Thymus (tissue), 11 donors: Measurements from ENCODE around the gene UTS2B. TPM values are rescaled to one million over a fixed set of nuclear protein-coding genes. Genes with fewer than 3 reads are reported as not detected.
A peak's percentile ranks its signal among the peaks of the same experiment; 100 is the strongest.

Experiments used
- DNase-seq, 9 donors: peaks; one replicate each; pipeline ENCODE4 v3.0.0-alpha.2; 2013; ENCODE audit warnings: low spot score in 9 of 9, low read depth in 6 of 9, missing footprints in 1 of 9
- H3K27ac ChIP-seq, 2 donors: one replicate each; pipeline ENCODE4 v1.5.1; 2013; ENCODE audit warnings: control low read depth in 1 of 2, low read depth in 1 of 2, low read length in 1 of 2, mild to moderate bottlenecking in 1 of 2, moderate library complexity in 1 of 2
- H3K27me3 ChIP-seq, 2 donors: one replicate each; pipeline ENCODE4 v1.5.1; 2013; ENCODE audit warnings: low read length in 1 of 2; ENCODE audit not compliant: control insufficient read depth in 2 of 2, insufficient read depth in 1 of 2
- H3K36me3 ChIP-seq, 2 donors: one replicate each; pipeline ENCODE4 v1.5.1; 2013; ENCODE audit warnings: low read length in 1 of 2, mild to moderate bottlenecking in 1 of 2, moderate library complexity in 1 of 2; ENCODE audit not compliant: control insufficient read depth in 2 of 2, insufficient read depth in 2 of 2
- H3K4me1 ChIP-seq, 2 donors: one replicate each; pipeline ENCODE4 v1.5.1; 2013; ENCODE audit warnings: low read length in 2 of 2; ENCODE audit not compliant: control insufficient read depth in 2 of 2, insufficient read depth in 2 of 2
- H3K4me3 ChIP-seq, 2 donors: one replicate each; pipeline ENCODE4 v1.5.1; 2013; ENCODE audit warnings: low read length in 2 of 2, control low read depth in 1 of 2, mild to moderate bottlenecking in 1 of 2
- H3K9me3 ChIP-seq, 2 donors: one replicate each; pipeline ENCODE4 v1.5.1; 2013; ENCODE audit warnings: low read length in 1 of 2, mild to moderate bottlenecking in 1 of 2; ENCODE audit not compliant: control insufficient read depth in 2 of 2, insufficient read depth in 1 of 2
- WGBS: extraction: QIAGEN DNeasy Blood & Tissue Kit; methylation state at CpG from one replicate; pipeline ENCODE4 v1.1.7; 2013; 5-methylcytosine and 5-hydroxymethylcytosine counted together
- polyA plus RNA-seq: library from polyadenylated mRNA; stranded (reverse); fragments of 200-250 nt; gene quantifications from one replicate; pipeline ENCODE4 v1.2.3, GENCODE V29; 2013
- total RNA-seq: library from RNA; stranded (reverse); fragments of 120-200 nt; gene quantifications from one replicate; pipeline ENCODE4 v1.2.4, GENCODE V29; 2013
- donor health status: healthy.

UTS2B gene
- total and polyA plus RNA-seq, 2 donors: 0.09 to 0.16 TPM

DNA sequence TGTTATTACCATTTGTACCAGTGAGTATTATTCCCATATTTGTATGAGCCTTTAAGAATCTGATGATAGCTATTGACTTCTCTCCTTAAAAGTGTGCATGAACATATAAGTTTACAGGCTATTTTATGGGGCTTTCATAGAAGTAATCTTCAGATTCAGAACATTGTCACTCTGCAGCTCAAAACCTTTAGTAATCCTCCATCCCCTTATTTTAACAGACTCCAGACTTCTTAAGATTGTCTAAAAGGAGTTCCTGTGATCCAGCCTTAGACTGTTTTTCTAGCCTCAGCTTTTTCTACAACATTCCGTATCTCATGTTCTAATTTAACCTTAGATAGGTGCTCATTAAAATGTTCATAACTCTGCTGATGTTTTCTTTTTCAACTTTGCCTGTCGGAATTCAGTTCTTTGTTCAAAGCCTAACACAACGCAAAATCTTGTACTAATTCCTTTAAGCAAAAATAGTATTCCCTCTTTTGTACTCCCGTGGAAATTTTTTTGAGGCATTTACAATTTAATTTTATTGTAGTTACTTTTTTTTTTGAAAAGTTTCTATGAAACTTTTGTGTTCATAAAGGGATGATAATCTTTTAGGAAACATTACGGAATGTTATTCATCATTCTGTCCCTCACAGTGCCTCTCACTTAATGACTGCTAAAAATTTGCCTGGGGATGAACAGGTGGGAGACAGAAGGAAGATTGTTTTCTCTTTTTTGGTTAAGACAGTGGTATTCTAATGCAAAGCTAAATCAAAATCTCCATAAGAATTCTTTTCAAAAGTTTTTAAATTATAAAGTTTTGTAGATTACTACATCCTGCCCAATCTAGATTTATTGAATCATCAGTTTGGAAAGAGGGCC, 38.7 kb upstream of the UTS2B start:
- H3K4me1 ChIP-seq: no peaks in the 10 kb centered on the region
- peaks cover 0 to 7% of the 10 kb centered on the region in 2 donors for H3K36me3 ChIP-seq
- H3K9me3 ChIP-seq: no peaks in the 10 kb centered on the region
- H3K27me3 ChIP-seq: no peaks in the 10 kb centered on the region
- H3K27ac ChIP-seq: no peak overlapping the region
- 97% methylated on average over 5 of the region's 5 CpGs for WGBS
- H3K4me3 ChIP-seq: no peak overlapping the region
- no peak for DNase-seq

DNA sequence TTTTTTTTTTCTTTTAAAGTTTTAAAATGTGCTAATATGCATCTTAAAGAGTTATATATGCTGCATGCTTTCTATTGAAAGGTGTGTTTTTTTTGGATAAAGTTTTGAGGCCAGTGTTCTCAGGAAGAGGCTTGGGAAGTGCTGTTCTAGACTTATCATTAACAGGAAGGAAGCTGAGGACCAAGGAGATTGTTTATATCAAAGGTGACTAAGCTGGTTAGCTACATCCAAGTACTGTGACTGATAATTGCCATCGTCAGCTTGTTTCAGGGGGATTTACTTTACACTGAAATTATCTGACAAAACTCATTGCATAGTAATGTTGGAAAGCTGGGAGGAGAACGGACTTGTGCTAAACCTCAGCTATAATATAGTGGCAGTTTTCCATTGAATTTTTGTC, 36.3 kb upstream of the UTS2B start:
- no peak for DNase-seq
- Histone ChIP-seq H3K27ac (no peak overlapping the region), H3K9me3 (no peaks in the 10 kb centered on the region), H3K27me3 (no peaks in the 10 kb centered on the region), H3K4me3 (no peak overlapping the region), H3K4me1 (no peaks in the 10 kb centered on the region), H3K36me3 (peaks cover 0 to 14% of the 10 kb centered on the region in 2 donors)
- WGBS: 95% methylated on average over 2 of the region's 2 CpGs

DNA sequence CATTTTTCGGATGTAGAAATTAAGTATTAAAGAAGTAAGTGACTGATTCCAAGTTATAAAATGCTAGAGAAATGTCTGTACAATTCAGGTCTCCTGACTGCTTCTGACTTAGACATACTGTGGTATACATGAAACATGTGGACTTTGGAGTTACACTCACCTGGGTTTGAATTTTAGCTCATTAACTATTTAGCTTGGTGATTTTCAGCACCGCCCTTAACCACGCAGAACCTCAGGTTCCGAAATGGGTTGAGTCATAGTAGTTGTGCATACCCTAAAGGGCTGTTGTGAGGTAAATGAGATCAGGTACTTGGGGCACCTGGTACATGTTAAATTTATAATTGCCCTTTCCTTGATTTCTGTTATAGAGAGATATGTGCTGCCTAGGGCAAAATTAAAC, 32.9 kb upstream of the UTS2B start:
- no peaks in the 10 kb centered on the region for H3K27me3 ChIP-seq
- H3K4me3 ChIP-seq: no peak overlapping the region
- WGBS: 98% methylated on average over 4 of the region's 4 CpGs
- H3K9me3 ChIP-seq: no peaks in the 10 kb centered on the region
- no peaks in the 10 kb centered on the region for H3K4me1 ChIP-seq
- H3K36me3 ChIP-seq: peaks cover 0 to 16% of the 10 kb centered on the region in 2 donors
- DNase-seq: no peak
- no peak overlapping the region for H3K27ac ChIP-seq

DNA sequence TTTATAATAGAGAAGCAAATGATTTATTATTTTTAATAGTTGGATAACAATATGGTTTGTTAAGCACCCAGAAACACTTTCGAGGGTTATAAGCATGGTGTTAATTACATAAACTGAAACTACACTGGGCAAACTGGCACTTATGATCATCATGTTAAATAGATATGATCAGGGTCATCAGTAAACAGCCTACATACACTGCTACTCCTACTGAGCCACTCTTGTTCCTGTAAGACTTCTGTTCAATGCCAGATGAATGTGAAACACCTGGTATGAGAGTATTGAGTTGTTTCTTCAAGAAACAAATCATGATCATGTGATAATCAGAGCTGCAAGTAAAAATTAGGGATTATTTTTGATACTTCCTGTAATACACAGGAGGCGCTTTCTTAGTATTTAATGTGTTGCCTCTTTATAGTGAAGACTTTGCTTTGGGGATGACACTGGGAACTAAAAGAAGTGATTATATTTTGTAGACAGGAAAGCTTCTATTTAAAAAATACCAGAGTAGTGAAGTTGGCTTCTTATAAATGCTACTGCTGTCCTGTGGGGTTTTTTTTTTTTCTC, 32.3 kb upstream of the UTS2B start:
- Histone ChIP-seq H3K27me3 (no peaks in the 10 kb centered on the region), H3K4me1 (no peaks in the 10 kb centered on the region), H3K9me3 (no peaks in the 10 kb centered on the region), H3K27ac (no peak overlapping the region), H3K36me3 (peaks cover 0 to 16% of the 10 kb centered on the region in 2 donors), H3K4me3 (no peak overlapping the region)
- 97% methylated on average over 2 of the region's 2 CpGs for WGBS
- DNase-seq: no peak

DNA sequence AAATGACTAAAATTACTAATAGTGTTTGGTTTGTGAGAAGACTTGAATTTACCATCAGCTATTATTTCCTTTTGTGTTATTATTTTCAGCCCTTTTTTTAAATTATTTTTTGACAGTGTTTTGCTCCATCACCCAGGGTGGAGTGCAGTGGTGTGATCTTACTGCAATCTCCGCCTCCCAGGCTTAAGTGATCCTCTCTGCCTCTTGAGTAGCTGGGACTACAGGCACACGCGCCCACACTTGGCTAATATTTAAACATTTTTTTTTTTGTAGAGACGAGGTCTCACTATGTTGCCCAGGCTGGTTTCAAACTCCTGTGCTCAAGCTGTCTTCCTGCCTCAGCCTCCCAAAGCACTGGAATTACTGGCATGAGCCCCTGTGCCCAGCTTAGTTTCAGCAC, 31.7 kb upstream of the UTS2B start:
- WGBS: 97% methylated on average over 4 of the region's 4 CpGs
- no peak for DNase-seq
- no peaks in the 10 kb centered on the region for H3K27me3 ChIP-seq
- H3K27ac ChIP-seq: no peak overlapping the region
- H3K9me3 ChIP-seq: no peaks in the 10 kb centered on the region
- no peaks in the 10 kb centered on the region for H3K4me1 ChIP-seq
- H3K4me3 ChIP-seq: no peak overlapping the region
- peaks cover 0 to 19% of the 10 kb centered on the region in 2 donors for H3K36me3 ChIP-seq

DNA sequence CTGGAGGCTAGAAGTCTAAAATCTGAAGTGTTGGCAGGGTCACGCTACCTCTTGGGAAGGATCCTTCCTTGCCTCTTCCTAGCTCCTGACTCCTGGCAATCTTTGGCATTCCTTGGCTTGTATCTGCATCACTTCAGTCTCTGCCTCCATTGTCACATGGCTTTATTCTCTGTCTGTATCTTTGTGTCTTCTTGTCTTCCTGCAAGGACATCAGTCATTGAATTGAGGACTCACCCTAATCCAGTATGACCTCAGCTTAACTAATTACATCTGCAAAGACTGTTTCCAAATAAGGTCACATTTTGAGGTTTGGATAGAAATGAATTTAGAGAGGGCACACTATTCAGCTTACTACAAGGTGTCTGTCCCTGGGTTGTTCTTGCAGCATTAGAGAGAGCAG, 31.1 kb upstream of the UTS2B start:
- Histone ChIP-seq H3K36me3 (peaks cover 0 to 16% of the 10 kb centered on the region in 2 donors), H3K27ac (no peak overlapping the region), H3K27me3 (no peaks in the 10 kb centered on the region), H3K4me1 (no peaks in the 10 kb centered on the region), H3K9me3 (no peaks in the 10 kb centered on the region), H3K4me3 (no peak overlapping the region)
- no peak for DNase-seq
- WGBS: 100% methylated on average over 1 of the region's 1 CpG

DNA sequence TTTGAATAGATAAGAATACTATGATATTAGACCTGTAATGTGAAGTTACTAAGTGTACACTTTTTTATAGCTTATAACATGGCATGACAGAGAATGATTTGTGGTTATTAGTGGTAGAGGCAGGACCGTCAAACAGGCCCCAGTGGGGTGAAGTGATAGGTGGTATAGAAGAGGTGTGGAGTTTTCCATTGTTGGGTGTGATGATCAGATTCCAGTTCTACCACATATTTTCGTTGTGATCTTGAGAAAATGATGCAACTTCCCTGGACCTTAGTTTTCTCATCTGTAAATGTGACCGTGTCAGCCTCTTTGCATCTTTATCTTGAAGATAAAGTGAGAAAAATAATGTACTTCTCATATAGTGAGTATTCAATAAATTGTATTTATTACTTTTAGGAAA, 30.3 kb upstream of the UTS2B start:
- H3K4me3 ChIP-seq: no peak overlapping the region
- H3K4me1 ChIP-seq: no peaks in the 10 kb centered on the region
- no peaks in the 10 kb centered on the region for H3K27me3 ChIP-seq
- no peak for DNase-seq
- no peaks in the 10 kb centered on the region for H3K9me3 ChIP-seq
- peaks cover 0 to 16% of the 10 kb centered on the region in 2 donors for H3K36me3 ChIP-seq
- 95% methylated on average over 3 of the region's 3 CpGs for WGBS
- H3K27ac ChIP-seq: no peak overlapping the region

DNA sequence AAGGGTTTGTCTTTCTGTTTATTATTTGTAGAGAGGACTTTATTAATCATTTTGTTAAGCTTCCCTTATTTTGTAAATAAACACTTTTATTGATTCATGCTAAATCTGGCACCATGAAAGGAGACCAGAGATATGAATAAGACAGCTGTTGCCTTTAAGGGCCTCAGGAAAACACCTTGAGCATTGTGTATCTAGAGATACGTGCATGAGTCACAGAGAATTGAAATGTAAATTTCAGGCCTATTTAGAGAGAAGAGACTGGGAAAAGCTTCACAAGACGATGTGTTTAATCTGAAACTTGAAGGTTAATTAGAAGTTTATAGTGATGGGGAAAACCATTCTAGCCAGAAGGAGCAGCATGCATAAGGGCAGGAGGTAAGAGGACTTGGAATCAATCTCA, 28.6 kb upstream of the UTS2B start:
- Histone ChIP-seq H3K36me3 (peaks cover 0 to 16% of the 10 kb centered on the region in 2 donors), H3K4me1 (no peaks in the 10 kb centered on the region), H3K27me3 (no peaks in the 10 kb centered on the region), H3K9me3 (no peaks in the 10 kb centered on the region), H3K27ac (peak overlapping the region in 1 of 2 donors; percentile 18), H3K4me3 (no peak overlapping the region)
- WGBS: 86% methylated on average over 2 of the region's 2 CpGs
- DNase-seq: no peak

DNA sequence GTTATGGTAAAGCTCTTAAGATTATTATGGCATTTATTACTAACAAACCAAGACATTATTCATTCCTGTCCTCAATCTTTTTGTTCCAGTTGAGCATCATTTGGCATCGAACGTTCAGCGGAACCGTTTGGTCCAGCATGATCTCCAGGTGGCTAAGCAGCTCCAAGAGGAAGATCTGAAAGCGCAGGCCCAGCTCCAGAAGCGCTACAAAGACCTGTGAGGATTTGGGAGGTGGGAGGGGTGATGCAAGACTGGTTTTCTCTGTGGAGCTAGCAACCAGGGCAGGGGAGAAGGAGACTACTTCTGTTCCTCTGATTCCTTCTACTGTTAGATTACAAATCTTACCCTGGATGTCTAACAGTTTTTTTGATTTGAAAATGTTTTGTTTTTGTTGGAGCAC, 27.6 kb upstream of the UTS2B start:
- Histone ChIP-seq H3K9me3 (no peaks in the 10 kb centered on the region), H3K4me3 (no peak overlapping the region), H3K4me1 (no peaks in the 10 kb centered on the region), H3K27ac (no peak overlapping the region), H3K27me3 (no peaks in the 10 kb centered on the region), H3K36me3 (peaks cover 0 to 12% of the 10 kb centered on the region in 2 donors)
- DNase-seq: no peak
- WGBS: 98% methylated on average over 6 of the region's 6 CpGs
